GM12872 (cell line): ENCODE results near the gene C11orf52.

ENCODE experiments used
- CTCF ChIP-seq: IDR thresholded peaks from 3 replicates; pipeline ENCODE4 v1.5.1; 2011; ENCODE audit warnings: low read depth, mild to moderate bottlenecking, low read length, moderate library complexity; ENCODE audit not compliant: insufficient read depth

C11orf52 gene

DNA sequence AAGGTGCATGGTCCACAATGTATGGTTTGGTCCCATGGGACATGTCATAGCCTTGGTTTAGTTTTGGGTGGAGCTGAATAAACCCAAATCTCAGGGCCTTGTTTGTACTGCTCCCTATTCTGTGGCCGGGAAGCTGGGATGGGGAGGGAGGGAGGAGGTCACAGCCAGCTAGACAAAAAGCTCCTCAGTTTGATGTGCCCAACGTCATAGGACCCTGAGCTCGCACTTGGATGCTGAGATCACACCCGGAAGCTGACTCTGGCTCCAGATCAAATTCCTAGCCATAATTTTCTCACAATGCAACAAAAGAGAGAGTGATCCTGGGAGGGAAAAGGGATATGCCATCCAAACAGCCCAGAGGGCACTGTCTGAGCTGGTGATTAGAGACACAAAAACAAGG is 4.7 kb upstream of the C11orf52 start:
- no peak for TF ChIP-seq CTCF

GRCh38 chr11:111916768-111917167 is 1.9 kb upstream of the C11orf52 start:
- TF ChIP-seq CTCF, result no peak

DNA sequence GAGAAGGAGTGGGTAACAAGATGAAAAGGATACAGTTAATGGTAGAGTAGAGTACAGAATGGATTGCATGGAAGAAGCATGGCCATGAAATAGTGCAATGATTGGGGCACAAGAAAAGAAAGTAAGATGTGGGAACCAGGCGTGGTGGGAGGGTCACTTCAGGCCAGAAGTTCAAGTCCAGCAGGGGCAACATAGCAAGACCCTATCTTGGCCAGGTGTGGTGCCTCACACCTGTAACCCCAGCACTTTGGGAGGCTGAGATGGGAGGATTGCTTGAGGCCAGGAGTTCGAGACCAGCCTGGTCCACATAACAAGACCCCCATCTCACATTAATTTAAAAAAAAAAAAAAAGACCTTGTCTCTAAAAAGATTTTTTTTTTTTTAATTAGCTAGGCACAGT is 1.4 kb upstream of the C11orf52 start:
- no peak for TF ChIP-seq CTCF

- no peak for TF ChIP-seq CTCF
These were observed 925 bp upstream of the C11orf52 start for GRCh38 chr11:111917788-111918187.

DNA sequence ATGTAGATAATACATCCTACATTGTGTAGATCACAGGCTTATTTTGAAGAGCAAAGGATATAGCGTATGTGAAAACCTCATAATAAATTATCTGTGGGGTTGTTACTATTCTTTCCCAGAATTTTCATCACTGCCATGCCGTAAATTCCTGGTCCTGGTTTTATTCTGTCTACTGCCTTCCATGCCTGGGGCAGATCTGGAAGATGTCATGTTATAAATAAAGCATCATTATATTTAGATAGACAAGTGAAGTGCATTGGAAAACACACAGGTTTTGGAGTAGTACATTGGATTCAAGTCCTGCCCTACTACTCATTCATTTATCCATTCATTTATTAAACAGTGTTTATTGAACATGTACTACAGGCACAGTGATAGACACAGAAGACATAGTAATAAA is 2.2 kb downstream of the C11orf52 start:
- TF ChIP-seq CTCF, result no peak

- TF ChIP-seq CTCF, result no peak
These were observed 3.0 kb downstream of the C11orf52 start for GRCh38 chr11:111921541-111922230.

GRCh38 chr11:111922803-111923202 is 4.1 kb downstream of the C11orf52 start:
- TF ChIP-seq CTCF, result no peak
